Ovary (tissue), 9 donors: ENCODE measurements around the gene MDH1. TPM values are rescaled to one million over a fixed set of nuclear protein-coding genes. Genes with fewer than 3 reads are reported as not detected.

ENCODE experiments used
- DNase-seq, 5 donors: peaks; one replicate each; pipeline ENCODE4 v3.0.0-alpha.2; 2019 to 2020
- H3K27ac ChIP-seq, 2 donors: fragments of 200-600 bp; one replicate each; pipeline versions ENCODE4 v1.5.1 to v1.8.0; 2019 to 2022
- H3K27me3 ChIP-seq: fragments of 200-600 bp; one replicate; pipeline ENCODE4 v1.8.0; 2022
- H3K36me3 ChIP-seq: fragments of 200-600 bp; sonication (generic); one replicate; pipeline ENCODE4 v1.5.1; 2019
- H3K4me1 ChIP-seq: one replicate; pipeline ENCODE4 v1.8.1; 2013; ENCODE audit warnings: mild to moderate bottlenecking, moderate library complexity; ENCODE audit not compliant: insufficient read depth
- H3K4me3 ChIP-seq: fragments of 200-600 bp; sonication (generic); one replicate; pipeline ENCODE4 v1.5.1; 2017
- H3K9me3 ChIP-seq, 2 donors: fragments of 200-600 bp in 1 of 2; sonication (generic) in 1 of 2; one replicate each; pipeline versions ENCODE4 v1.5.1 to v1.8.1; 2013 to 2019; ENCODE audit warnings: mild to moderate bottlenecking in 1 of 2, moderate library complexity in 1 of 2
- CTCF ChIP-seq, 3 donors: fragments of 450-650 bp in 2 of 3; fragments of 200-600 bp in 1 of 3; IDR thresholded peaks; one replicate each; pipeline versions ENCODE4 v1.5.1 to v1.8.0; 2016 to 2022; ENCODE audit warnings: antibody characterized with exemption in 3 of 3, mild to moderate bottlenecking in 1 of 3
- EP300 ChIP-seq: sonication (generic); formaldehyde crosslinking; IDR thresholded peaks from one replicate; pipeline ENCODE4 v1.6.1; 2017; ENCODE audit warnings: antibody characterized with exemption
- POLR2A ChIP-seq: fragments of 450-650 bp; IDR thresholded peaks from one replicate; pipeline ENCODE4 v1.6.1; 2017; ENCODE audit warnings: antibody characterized with exemption, mild to moderate bottlenecking, moderate library complexity
- WGBS, 3 donors: extraction: QIAGEN DNeasy Blood & Tissue Kit in 1 of 3; methylation state at CpG; one replicate each; pipeline versions ENCODE4 v1.1.5 to v1.1.7; 2013 to 2017; 5-methylcytosine and 5-hydroxymethylcytosine counted together
- intact Hi-C, 4 donors: fragments of 100-400 bp; cut with DNase I; formaldehyde crosslinking; loops; one replicate each; pipeline versions ENCODE4 v1.11.0 to v1.15.1; 2022 to 2023
- polyA plus RNA-seq, 2 donors: library from polyadenylated mRNA; stranded (reverse); fragments of 200-250 nt in 1 of 2; fragments of 350-450 nt in 1 of 2; fragmentation: Illumina TruSeq in 1 of 2; extraction: RNeasy Lipid Tissue Mini Kit (QIAGEN cat#74804) in 1 of 2; gene quantifications; one replicate each; pipeline ENCODE4 v1.2.3, GENCODE V29; 2013 to 2014
- total RNA-seq, 7 donors: library from RNA; depleted of rRNA in 2 of 7; stranded (reverse); fragments of >200 nt in 2 of 7; fragmentation: NEBNext Ultra II Directional in 3 of 7; extraction: Animal tissue kit (Norgen Biotek cat#: 25700) in 3 of 7; gene quantifications; one replicate each; pipeline versions ENCODE4 v1.1.0 to v1.2.4, GENCODE V29; 2016 to 2023
- donor health status: DM: no; HTN: no; CAD: no; lungs with moderate emphysema.
- donor health status: DM: no; HTN: no; CAD: no.
- donor health status: Bipolar disorder and iron deficiency.
- donor health status: DM: yes; HTN: yes; CAD: no.
- donor health status: DM: no; HTN: no; CAD: no.
- donor health status: DM: yes; HTN: yes; CAD: no.

MDH1 gene
- total and polyA plus RNA-seq, 9 donors = 72.3 to 126 (median 87.1) TPM

GRCh38 chr2:63591566-63592175 lies 2.9 kb downstream of the MDH1 start:
- TF ChIP-seq EP300 (no peak), CTCF (IDR thresholded peaks at IDR 0.05) (no peak), POLR2A (no peak)
- H3K4me3 ChIP-seq = no peak overlapping the region
- no peaks in the 10 kb centered on the region for H3K9me3 ChIP-seq
- H3K4me1 ChIP-seq = no peaks in the 10 kb centered on the region
- intact Hi-C loops = loop anchor here in 1 of 4 donors (10.0 kb wide), 1 partner anchor 273 kb away; no protein-coding TSS in a partner anchor
- no peaks in the 10 kb centered on the region for H3K36me3 ChIP-seq
- H3K27me3 ChIP-seq = no peaks in the 10 kb centered on the region
- DNase-seq = no peak
- WGBS, 3 donors = 48 to 56% (median 49%) methylated on average over 3 of the region's 3 CpGs
- no peak overlapping the region for H3K27ac ChIP-seq

- TF ChIP-seq EP300 = no peak
- no peak for TF ChIP-seq POLR2A
- intact Hi-C loops = loop anchor here in 1 of 4 donors (10.0 kb wide), 1 partner anchor 270 kb away; no protein-coding TSS in a partner anchor
- no peaks in the 10 kb centered on the region for H3K4me1 ChIP-seq
- no peak for DNase-seq
- H3K27ac ChIP-seq = no peak overlapping the region
- H3K27me3 ChIP-seq = no peaks in the 10 kb centered on the region
- no peak overlapping the region for H3K4me3 ChIP-seq
- no peaks in the 10 kb centered on the region for H3K36me3 ChIP-seq
- 97 to 99% (median 97%) methylated on average over 3 of the region's 3 CpGs for WGBS, 3 donors
- H3K9me3 ChIP-seq = no peaks in the 10 kb centered on the region
These were observed 5.9 kb downstream of the MDH1 start for GRCh38 chr2:63594660-63595059.

- DNase-seq = no peak
- intact Hi-C loops = loop anchor here in 1 of 4 donors (10.0 kb wide), 1 partner anchor 268 kb away; no protein-coding TSS in a partner anchor
- Histone ChIP-seq H3K27ac (no peak overlapping the region), H3K4me3 (no peak overlapping the region), H3K4me1 (no peaks in the 10 kb centered on the region), H3K9me3 (no peaks in the 10 kb centered on the region), H3K27me3 (no peaks in the 10 kb centered on the region), H3K36me3 (no peaks in the 10 kb centered on the region)
- TF ChIP-seq EP300 (no peak), POLR2A (no peak), CTCF (IDR thresholded peaks at IDR 0.05) (no peak)
- WGBS, 3 donors = 93 to 96% (median 96%) methylated on average over 2 of the region's 2 CpGs
These were observed 7.7 kb downstream of the MDH1 start for GRCh38 chr2:63596401-63596883.

- Histone ChIP-seq H3K4me3 (no peak overlapping the region), H3K36me3 (no peaks in the 10 kb centered on the region), H3K9me3 (no peaks in the 10 kb centered on the region), H3K4me1 (no peaks in the 10 kb centered on the region), H3K27me3 (no peaks in the 10 kb centered on the region), H3K27ac (no peak overlapping the region)
- TF ChIP-seq EP300 (no peak), CTCF (IDR thresholded peaks at IDR 0.05) (no peak), POLR2A (no peak)
- no peak for DNase-seq
- 83 to 87% (median 85%) methylated on average over 2 of the region's 2 CpGs for WGBS, 3 donors
- intact Hi-C loops = loop anchor here in 1 of 4 donors (10.0 kb wide), 1 partner anchor 266 kb away; no protein-coding TSS in a partner anchor
These were observed 10.2 kb downstream of the MDH1 start for GRCh38 chr2:63598981-63599380.

- intact Hi-C loops = no loop called here
- Histone ChIP-seq H3K4me1 (no peaks in the 10 kb centered on the region), H3K9me3 (no peaks in the 10 kb centered on the region), H3K4me3 (no peak overlapping the region), H3K27ac (no peak overlapping the region), H3K27me3 (no peaks in the 10 kb centered on the region), H3K36me3 (no peaks in the 10 kb centered on the region)
- WGBS, 3 donors = 28 to 54% (median 35%) methylated on average over 1 of the region's 1 CpG
- TF ChIP-seq CTCF (IDR thresholded peaks at IDR 0.05) = no peak
- no peak for TF ChIP-seq EP300
- no peak for TF ChIP-seq POLR2A
- no peak for DNase-seq
These were observed 12.2 kb downstream of the MDH1 start for GRCh38 chr2:63600881-63601460.
